WTC11 (cell line): ENCODE results near the gene RCAN2. TPM values are rescaled to one million over a fixed set of nuclear protein-coding genes. Genes with fewer than 3 reads are reported as not detected.
A peak's percentile ranks its signal among the peaks of the same experiment; 100 is the strongest.

Experiments used
- ATAC-seq: fragments of 200-7000 bp; cut with Tn5 transposase; 2 replicates; pipeline ENCODE4 v1.10.0; 2021; ENCODE audit warnings: mild to moderate bottlenecking, moderate library complexity
- CTCF ChIA-PET: fragments of 300-600 bp; sonication (Branson Sonifier 250); formaldehyde crosslinking; loops from one replicate; lab custom pipeline; 2021; ENCODE audit warnings: antibody characterized with exemption; lab: Charles Lee
- POLR2A ChIA-PET: fragments of 350-600 bp; sonication (Branson Sonifier 250); formaldehyde crosslinking; loops from one replicate; lab custom pipeline; 2021; ENCODE audit warnings: antibody characterized with exemption; lab: Charles Lee
- DNase-seq: peaks from one replicate; pipeline ENCODE4 v3.0.0; 2021; ENCODE audit warnings: low spot score
- H3K27ac Mint-ChIP-seq: 2 replicates; pipeline ENCODE4 v1.8.0; 2021; ENCODE audit warnings: mixed read lengths
- H3K27me3 Mint-ChIP-seq: 2 replicates; pipeline ENCODE4 v1.8.0; 2021; ENCODE audit warnings: low read depth, mild to moderate bottlenecking, moderate library complexity, mixed read lengths
- H3K36me3 Mint-ChIP-seq: 2 replicates; pipeline ENCODE4 v1.8.0; 2021; ENCODE audit warnings: mixed read lengths
- H3K4me1 Mint-ChIP-seq: 2 replicates; pipeline ENCODE4 v1.8.0; 2022; ENCODE audit warnings: mixed read lengths
- H3K4me3 Mint-ChIP-seq: 2 replicates; pipeline ENCODE4 v1.8.0; 2021; ENCODE audit warnings: mild to moderate bottlenecking, moderate library complexity, mixed read lengths
- H3K9me3 Mint-ChIP-seq: 2 replicates; pipeline ENCODE4 v1.8.0; 2021; ENCODE audit warnings: mixed read lengths
- AFF4 ChIP-seq: sonication (generic); formaldehyde crosslinking; IDR thresholded peaks from 2 replicates; pipeline ENCODE4 v1.8.1; 2023; ENCODE audit warnings: mild to moderate bottlenecking, missing genetic modification reagents, borderline replicate concordance
- CTCF ChIP-seq: fragments of 200-600 bp; IDR thresholded peaks from 2 replicates; pipeline ENCODE4 v1.8.0; 2022; ENCODE audit warnings: antibody characterized with exemption
- E2F5 ChIP-seq: sonication (generic); formaldehyde crosslinking; IDR thresholded peaks from 2 replicates; pipeline ENCODE4 v1.8.1; 2022; ENCODE audit warnings: mild to moderate bottlenecking, moderate library complexity, missing genetic modification reagents
- ELF4 ChIP-seq: sonication (generic); formaldehyde crosslinking; IDR thresholded peaks from 2 replicates; pipeline ENCODE4 v1.8.1; 2022; ENCODE audit warnings: low read depth, mild to moderate bottlenecking, moderate library complexity, missing genetic modification reagents
- NR1H2 ChIP-seq: sonication (generic); formaldehyde crosslinking; IDR thresholded peaks from 2 replicates; pipeline ENCODE4 v1.9.0; 2021; ENCODE audit warnings: mild to moderate bottlenecking, moderate library complexity, missing genetic modification reagents
- OVOL2 ChIP-seq: fragments of 250-450 bp; sonication (Bioruptor Pico); IDR thresholded peaks from 2 replicates; pipeline ENCODE4 v1.9.0; 2021; ENCODE audit warnings: mild to moderate bottlenecking, borderline replicate concordance
- PREB ChIP-seq: sonication (generic); formaldehyde crosslinking; IDR thresholded peaks from 2 replicates; pipeline ENCODE4 v1.8.1; 2022; ENCODE audit warnings: mild to moderate bottlenecking, missing genetic modification reagents, moderate library complexity, borderline replicate concordance
- RELA ChIP-seq: sonication (generic); formaldehyde crosslinking; IDR thresholded peaks from 2 replicates; pipeline ENCODE4 v1.8.1; 2022; ENCODE audit warnings: missing genetic modification reagents, mild to moderate bottlenecking, borderline replicate concordance
- SMAD4 ChIP-seq: sonication (generic); formaldehyde crosslinking; IDR thresholded peaks from 2 replicates; pipeline ENCODE4 v1.8.0; 2022; ENCODE audit warnings: mild to moderate bottlenecking, missing genetic modification reagents
- USF2 ChIP-seq: sonication (generic); formaldehyde crosslinking; IDR thresholded peaks from 2 replicates; pipeline ENCODE4 v1.8.1; 2023; ENCODE audit warnings: mild to moderate bottlenecking, missing genetic modification reagents, moderate library complexity
- ZNF121 ChIP-seq: sonication (generic); formaldehyde crosslinking; IDR thresholded peaks from 2 replicates; pipeline ENCODE4 v1.8.0; 2023; ENCODE audit warnings: missing genetic modification reagents
- ZNF138 ChIP-seq: sonication (generic); formaldehyde crosslinking; conservative IDR thresholded peaks from 2 replicates; pipeline ENCODE4 v1.8.1; 2022; ENCODE audit warnings: mild to moderate bottlenecking, moderate library complexity, missing genetic modification reagents
- ZNF317 ChIP-seq: sonication (generic); formaldehyde crosslinking; IDR thresholded peaks from 2 replicates; pipeline ENCODE4 v1.8.1; 2023; ENCODE audit warnings: low read depth, mild to moderate bottlenecking, moderate library complexity, missing genetic modification reagents, borderline replicate concordance
- ZNF425 ChIP-seq: fragments of 250-450 bp; sonication (Bioruptor Pico); conservative IDR thresholded peaks from 2 replicates; pipeline ENCODE4 v1.9.0; 2021; ENCODE audit warnings: mild to moderate bottlenecking
- ZNF532 ChIP-seq: fragments of 250-450 bp; sonication (Bioruptor Pico); IDR thresholded peaks from 2 replicates; pipeline ENCODE4 v1.9.0; 2021; ENCODE audit warnings: mild to moderate bottlenecking, borderline replicate concordance
- ZNF671 ChIP-seq: fragments of 250-450 bp; sonication (Bioruptor Pico); IDR thresholded peaks from 2 replicates; pipeline ENCODE4 v1.8.0; 2021; ENCODE audit warnings: mild to moderate bottlenecking
- total RNA-seq: library from RNA; stranded (reverse); gene quantifications from 3 replicates; pipeline ENCODE4 v1.2.3, GENCODE V29; 2021

The RCAN2 gene
- total RNA-seq, 1 experiment from 2014 or later: 3.9 TPM

GRCh38 chr6:46538800-46539480, 47.7 kb upstream of the RCAN2 start:
- ChIA-PET CTCF (interaction anchor here (0.5 kb wide), 1 partner anchor 324 kb away, joined by 6 read pairs; no protein-coding TSS in a partner anchor), POLR2A (no interaction called here)
- no peak for DNase-seq
- Mint-ChIP-seq H3K36me3 (peaks cover 4% of the 10 kb centered on the region), H3K4me3 (no peak overlapping the region), H3K27me3 (no peaks in the 10 kb centered on the region), H3K9me3 (peaks cover 26% of the 10 kb centered on the region), H3K27ac (no peak overlapping the region), H3K4me1 (peaks cover 11% of the 10 kb centered on the region; the same call in 1 of the 2 replicates)
- TF ChIP-seq ZNF138 (CRISPR knock-in tag): no peak
- no peak for TF ChIP-seq AFF4 (CRISPR knock-in tag)
- no peak for TF ChIP-seq ZNF425 (CRISPR knock-in tag)
- TF ChIP-seq USF2 (CRISPR knock-in tag): peak; percentile 69
- no peak for TF ChIP-seq ZNF671 (CRISPR knock-in tag)
- no peak for TF ChIP-seq ELF4
- TF ChIP-seq OVOL2 (CRISPR knock-in tag): no peak
- ATAC-seq: no peak

GRCh38 chr6:46530896-46531295, 39.6 kb upstream of the RCAN2 start:
- Mint-ChIP-seq H3K27me3 (no peaks in the 10 kb centered on the region), H3K36me3 (no peaks in the 10 kb centered on the region), H3K4me1 (peaks cover 24% of the 10 kb centered on the region), H3K9me3 (peaks cover 12% of the 10 kb centered on the region), H3K4me3 (no peak overlapping the region), H3K27ac (no peak overlapping the region)
- ChIA-PET CTCF (interaction anchor here (1.7 kb wide), 1 partner anchor 39 kb away, joined by 5 read pairs; the partner anchor contains the start of gene RCAN2), POLR2A (no interaction called here)
- peak; percentile 62 for ATAC-seq
- DNase-seq: no peak
- TF ChIP-seq USF2 (CRISPR knock-in tag): no peak
- no peak for TF ChIP-seq ZNF317 (CRISPR knock-in tag)
- TF ChIP-seq PREB: no peak
- no peak for TF ChIP-seq ZNF121 (CRISPR knock-in tag)
- no peak for TF ChIP-seq RELA (CRISPR knock-in tag)
- no peak for TF ChIP-seq OVOL2 (CRISPR knock-in tag)
- TF ChIP-seq E2F5 (CRISPR knock-in tag): no peak
- TF ChIP-seq NR1H2 (CRISPR knock-in tag): no peak
- TF ChIP-seq CTCF: no peak
- TF ChIP-seq SMAD4: no peak
- TF ChIP-seq ZNF532 (CRISPR knock-in tag): no peak
